ENCODE measurements around the gene UBXN6. TPM values are rescaled to one million over a fixed set of nuclear protein-coding genes. Genes with fewer than 3 reads are reported as not detected.
A peak's percentile ranks its signal among the peaks of the same experiment; 100 is the strongest.

The UBXN6 gene
- total RNA-seq, 1 donor from 2014 or later: 45.7 TPM

GRCh38 chr19:4431296-4431695 lies 26.3 kb downstream of the UBXN6 start:
- H3K4me1 Mint-ChIP-seq (ENCODE audit: unreplicated experiment): no peaks in the 10 kb centered on the region
- H3K9me3 Mint-ChIP-seq (ENCODE audit: unreplicated experiment): no peaks in the 10 kb centered on the region
- no peak overlapping the region for H3K27ac Mint-ChIP-seq (ENCODE audit: unreplicated experiment)
- no peak overlapping the region for H3K4me3 Mint-ChIP-seq (ENCODE audit: unreplicated experiment)
- TF ChIP-seq CTCF (IDR thresholded peaks at IDR 0.05; ENCODE audit: unreplicated experiment): no peak
- peaks cover 39% of the 10 kb centered on the region for H3K36me3 Mint-ChIP-seq (ENCODE audit: low read depth, unreplicated experiment)
- no peak for DNase-seq (ENCODE audit: low spot score)
- peaks cover 2% of the 10 kb centered on the region for H3K27me3 Mint-ChIP-seq (ENCODE audit: unreplicated experiment)

GRCh38 chr19:4430760-4431159 lies 26.8 kb downstream of the UBXN6 start:
- no peaks in the 10 kb centered on the region for H3K4me1 Mint-ChIP-seq (ENCODE audit: unreplicated experiment)
- H3K36me3 Mint-ChIP-seq (ENCODE audit: low read depth, unreplicated experiment): peaks cover 41% of the 10 kb centered on the region
- peak overlapping the region; percentile 42 for H3K4me3 Mint-ChIP-seq (ENCODE audit: unreplicated experiment)
- H3K27me3 Mint-ChIP-seq (ENCODE audit: unreplicated experiment): peaks cover 2% of the 10 kb centered on the region
- DNase-seq (ENCODE audit: low spot score): no peak
- no peaks in the 10 kb centered on the region for H3K9me3 Mint-ChIP-seq (ENCODE audit: unreplicated experiment)
- TF ChIP-seq CTCF (IDR thresholded peaks at IDR 0.05; ENCODE audit: unreplicated experiment): no peak
- H3K27ac Mint-ChIP-seq (ENCODE audit: unreplicated experiment): no peak overlapping the region

- Mint-ChIP-seq H3K27me3 (ENCODE audit: unreplicated experiment) (peaks cover 2% of the 10 kb centered on the region), H3K36me3 (ENCODE audit: low read depth, unreplicated experiment) (peaks cover 37% of the 10 kb centered on the region), H3K27ac (ENCODE audit: unreplicated experiment) (no peak overlapping the region), H3K4me3 (ENCODE audit: unreplicated experiment) (no peak overlapping the region), H3K9me3 (ENCODE audit: unreplicated experiment) (no peaks in the 10 kb centered on the region), H3K4me1 (ENCODE audit: unreplicated experiment) (no peaks in the 10 kb centered on the region)
- no peak for TF ChIP-seq CTCF (IDR thresholded peaks at IDR 0.05; ENCODE audit: unreplicated experiment)
- no peak for DNase-seq (ENCODE audit: low spot score)
Observed at GRCh38 chr19:4429771-4430171, 27.8 kb downstream of the UBXN6 start.

GRCh38 chr19:4429256-4429655 lies 28.3 kb downstream of the UBXN6 start:
- Mint-ChIP-seq H3K4me3 (ENCODE audit: unreplicated experiment) (peak overlapping the region; percentile 47), H3K4me1 (ENCODE audit: unreplicated experiment) (no peaks in the 10 kb centered on the region), H3K27ac (ENCODE audit: unreplicated experiment) (peak overlapping the region; percentile 43), H3K9me3 (ENCODE audit: unreplicated experiment) (no peaks in the 10 kb centered on the region), H3K27me3 (ENCODE audit: unreplicated experiment) (peaks cover 2% of the 10 kb centered on the region), H3K36me3 (ENCODE audit: low read depth, unreplicated experiment) (peaks cover 32% of the 10 kb centered on the region)
- DNase-seq (ENCODE audit: low spot score): no peak
- TF ChIP-seq CTCF (IDR thresholded peaks at IDR 0.05; ENCODE audit: unreplicated experiment): no peak

GRCh38 chr19:4428326-4428975 lies 29.1 kb downstream of the UBXN6 start:
- Mint-ChIP-seq H3K4me3 (ENCODE audit: unreplicated experiment) (no peak overlapping the region), H3K36me3 (ENCODE audit: low read depth, unreplicated experiment) (peaks cover 32% of the 10 kb centered on the region), H3K9me3 (ENCODE audit: unreplicated experiment) (no peaks in the 10 kb centered on the region), H3K27me3 (ENCODE audit: unreplicated experiment) (peaks cover 2% of the 10 kb centered on the region), H3K4me1 (ENCODE audit: unreplicated experiment) (no peaks in the 10 kb centered on the region), H3K27ac (ENCODE audit: unreplicated experiment) (no peak overlapping the region)
- no peak for TF ChIP-seq CTCF (IDR thresholded peaks at IDR 0.05; ENCODE audit: unreplicated experiment)
- no peak for DNase-seq (ENCODE audit: low spot score)

Data from endothelial cell (in vitro differentiated cells).